ENCODE results near the gene CLDN25. TPM values are rescaled to one million over a fixed set of nuclear protein-coding genes. Genes with fewer than 3 reads are reported as not detected.

Gene CLDN25
- total RNA-seq, 4 donors from 2014 or later: not detected

GRCh38 chr11:113773092-113773415, 6.5 kb upstream of the CLDN25 start:
- intact Hi-C loops (cut with DNase I; ENCODE audit: low total_unique reads): no loop called here
- 0% methylated on average over 10 of the region's 10 CpGs for WGBS, 2 donors (ENCODE audit: low coverage in 1 of 2)
- DNase-seq: peak; percentile 29

GRCh38 chr11:113773416-113774173, 6.0 kb upstream of the CLDN25 start, which contains the start of gene ZW10:
Gene ZW10, minus strand, starts transcription at chr11:113773692. Its CDS starts 26 bp downstream, at chr11:113773666.
- 0% methylated on average over 7 to 41 of the region's 46 CpGs for WGBS, 2 donors (ENCODE audit: low coverage in 1 of 2)
- peaks cover 6 to 12% (median 9%) of the 10 kb centered on the region in 4 donors for H3K4me1 ChIP-seq
- DNase-seq: peak; percentile 98
- in situ Hi-C loops (cut with MboI; ENCODE audit: low pct_ligation_motif_present in 1 of 4, low pct_unique_long_range_greater_than_20kb in 1 of 4, low sequenced_read_pairs in 3 of 4) (no loop called here), intact Hi-C loops (cut with DNase I; ENCODE audit: low total_unique reads) (no loop called here)
- no peak for TF ChIP-seq EP300 (IDR thresholded peaks at IDR 0.05; ENCODE audit: low read depth)
- TF ChIP-seq POLR2A (IDR thresholded peaks at IDR 0.05): peak; percentile 51
- peak; percentile 70 to 74 (median 74) for TF ChIP-seq POLR2AphosphoS5 (IDR thresholded peaks at IDR 0.05)
- TF ChIP-seq CTCF (IDR thresholded peaks at IDR 0.05): peak; percentile 80 to 88 (median 87)
- no peaks in the 10 kb centered on the region for H3K27me3 ChIP-seq
- H3K36me3 ChIP-seq: no peaks in the 10 kb centered on the region
- no peaks in the 10 kb centered on the region for H3K9me3 ChIP-seq
- H3K4me3 ChIP-seq: peak within 1 kb of the TSS; percentile 60 to 92 (median 84)
- H3K27ac ChIP-seq: peak within 1 kb of the TSS; percentile 83 to 91 (median 86)

More at GRCh38 chr11:113773092-113773415, 6.5 kb upstream of the CLDN25 start:
- Histone ChIP-seq H3K4me1 (peaks cover 6 to 12% (median 9%) of the 10 kb centered on the region in 4 donors), H3K27me3 (no peaks in the 10 kb centered on the region), H3K4me3 (peak overlapping the region; percentile 60 to 92 (median 84)), H3K36me3 (peaks cover 0 to 3% (median under 1%) of the 10 kb centered on the region in 4 donors), H3K9me3 (no peaks in the 10 kb centered on the region), H3K27ac (peak overlapping the region; percentile 83 to 91 (median 86))
- no peak for TF ChIP-seq EP300 (IDR thresholded peaks at IDR 0.05; ENCODE audit: low read depth)
- TF ChIP-seq CTCF (IDR thresholded peaks at IDR 0.05): no peak
- TF ChIP-seq POLR2AphosphoS5 (IDR thresholded peaks at IDR 0.05): no peak
- no peak for TF ChIP-seq POLR2A (IDR thresholded peaks at IDR 0.05)
- in situ Hi-C loops (cut with MboI; ENCODE audit: low pct_ligation_motif_present in 1 of 4, low pct_unique_long_range_greater_than_20kb in 1 of 4, low sequenced_read_pairs in 3 of 4): no loop called here

- Histone ChIP-seq H3K27me3 (no peaks in the 10 kb centered on the region), H3K4me1 (peaks cover 6 to 12% (median 9%) of the 10 kb centered on the region in 4 donors), H3K36me3 (no peaks in the 10 kb centered on the region), H3K27ac (peak overlapping the region; percentile 83 to 91 (median 86)), H3K9me3 (no peaks in the 10 kb centered on the region), H3K4me3 (peak overlapping the region in 3 of 4 donors; percentile 77 to 92 (median 90))
- in situ Hi-C loops (cut with MboI; ENCODE audit: low pct_ligation_motif_present in 1 of 4, low pct_unique_long_range_greater_than_20kb in 1 of 4, low sequenced_read_pairs in 3 of 4): no loop called here
- TF ChIP-seq CTCF (IDR thresholded peaks at IDR 0.05) (no peak), EP300 (IDR thresholded peaks at IDR 0.05; ENCODE audit: low read depth) (no peak), POLR2A (IDR thresholded peaks at IDR 0.05) (no peak), POLR2AphosphoS5 (IDR thresholded peaks at IDR 0.05) (no peak)
- no peak for DNase-seq
- intact Hi-C loops (cut with DNase I; ENCODE audit: low total_unique reads): no loop called here
- 0% methylated on average over 1 of the region's 1 CpG for WGBS, 2 donors (ENCODE audit: low coverage in 1 of 2)
Measured at GRCh38 chr11:113774174-113774503, 5.5 kb upstream of the CLDN25 start.

GRCh38 chr11:113778111-113778910, 1.3 kb upstream of the CLDN25 start:
- H3K36me3 ChIP-seq: no peaks in the 10 kb centered on the region
- H3K9me3 ChIP-seq: no peaks in the 10 kb centered on the region
- 35 to 50% methylated on average over 8 to 11 of the region's 11 CpGs for WGBS, 2 donors (ENCODE audit: low coverage in 1 of 2)
- no peaks in the 10 kb centered on the region for H3K4me1 ChIP-seq
- in situ Hi-C loops (cut with MboI; ENCODE audit: low pct_ligation_motif_present in 1 of 4, low pct_unique_long_range_greater_than_20kb in 1 of 4, low sequenced_read_pairs in 3 of 4): no loop called here
- no peak overlapping the region for H3K4me3 ChIP-seq
- H3K27ac ChIP-seq: peak overlapping the region in 1 of 4 donors; percentile 8
- no peaks in the 10 kb centered on the region for H3K27me3 ChIP-seq
- TF ChIP-seq EP300 (IDR thresholded peaks at IDR 0.05; ENCODE audit: low read depth): no peak
- no peak for TF ChIP-seq POLR2A (IDR thresholded peaks at IDR 0.05)
- no peak for TF ChIP-seq POLR2AphosphoS5 (IDR thresholded peaks at IDR 0.05)
- no peak for TF ChIP-seq CTCF (IDR thresholded peaks at IDR 0.05)
- intact Hi-C loops (cut with DNase I; ENCODE audit: low total_unique reads): no loop called here
- DNase-seq: no peak

All from transverse colon (tissue), 4 donors.